Measurements from ENCODE around the gene LRMDA.

GRCh38 chr10:75408509-75408875, 22.9 kb upstream of the LRMDA start:
- TF ChIP-seq, protein P1, sequence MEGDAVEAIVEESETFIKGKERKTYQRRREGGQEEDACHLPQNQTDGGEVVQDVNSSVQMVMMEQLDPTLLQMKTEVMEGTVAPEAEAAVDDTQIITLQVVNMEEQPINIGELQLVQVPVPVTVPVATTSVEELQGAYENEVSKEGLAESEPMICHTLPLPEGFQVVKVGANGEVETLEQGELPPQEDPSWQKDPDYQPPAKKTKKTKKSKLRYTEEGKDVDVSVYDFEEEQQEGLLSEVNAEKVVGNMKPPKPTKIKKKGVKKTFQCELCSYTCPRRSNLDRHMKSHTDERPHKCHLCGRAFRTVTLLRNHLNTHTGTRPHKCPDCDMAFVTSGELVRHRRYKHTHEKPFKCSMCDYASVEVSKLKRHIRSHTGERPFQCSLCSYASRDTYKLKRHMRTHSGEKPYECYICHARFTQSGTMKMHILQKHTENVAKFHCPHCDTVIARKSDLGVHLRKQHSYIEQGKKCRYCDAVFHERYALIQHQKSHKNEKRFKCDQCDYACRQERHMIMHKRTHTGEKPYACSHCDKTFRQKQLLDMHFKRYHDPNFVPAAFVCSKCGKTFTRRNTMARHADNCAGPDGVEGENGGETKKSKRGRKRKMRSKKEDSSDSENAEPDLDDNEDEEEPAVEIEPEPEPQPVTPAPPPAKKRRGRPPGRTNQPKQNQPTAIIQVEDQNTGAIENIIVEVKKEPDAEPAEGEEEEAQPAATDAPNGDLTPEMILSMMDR (tag by site-specific recombination; IDR thresholded peaks at IDR 0.05), result no peak
- TF ChIP-seq ZBTB10 (tag by site-specific recombination; IDR thresholded peaks at IDR 0.05), result no peak
- no peak for TF ChIP-seq ZNF362 (tag by site-specific recombination; IDR thresholded peaks at IDR 0.05)
- no peak for TF ChIP-seq KLF1 (tag by site-specific recombination; IDR thresholded peaks at IDR 0.05)
- no peak for TF ChIP-seq ZNF214 (tag by site-specific recombination; IDR thresholded peaks at IDR 0.05; ENCODE audit: borderline replicate concordance)
- TF ChIP-seq ZNF501 (tag by site-specific recombination; IDR thresholded peaks at IDR 0.05), result no peak
- no peak for TF ChIP-seq PRDM10 (tag by site-specific recombination; IDR thresholded peaks at IDR 0.05)
